Adrenal gland (tissue), 12 donors: ENCODE data around the gene DNASE1L3. TPM values are rescaled to one million over a fixed set of nuclear protein-coding genes. Genes with fewer than 3 reads are reported as not detected.

ENCODE experiments used
- DNase-seq, 7 donors: peaks; one replicate each; pipeline ENCODE4 v3.0.0-alpha.2; 2019 to 2020
- H3K27ac ChIP-seq, 5 donors: fragments of 200-600 bp; sonication (generic) in 4 of 5; 1 replicate in 3 of 5; 2 replicates in 2 of 5; pipeline versions ENCODE4 v1.5.1 to v1.8.0; 2016 to 2020; ENCODE audit warnings: mild to moderate bottlenecking in 1 of 5
- H3K27me3 ChIP-seq: fragments of 200-600 bp; 2 replicates; pipeline ENCODE4 v1.8.0; 2021
- H3K36me3 ChIP-seq, 2 donors: fragments of 200-600 bp; replicated peaks in 1 of 2; 1 replicate in 1 of 2; 2 replicates in 1 of 2; pipeline versions ENCODE4 v1.5.1 to v1.8.0; 2018 to 2022
- H3K4me1 ChIP-seq, 2 donors: fragments of 200-600 bp; replicated peaks in 1 of 2; 1 replicate in 1 of 2; 2 replicates in 1 of 2; pipeline versions ENCODE4 v1.5.1 to v1.8.0; 2018 to 2021
- H3K4me3 ChIP-seq, 4 donors: fragments of 200-600 bp; sonication (generic) in 3 of 4; one replicate each; pipeline ENCODE4 v1.5.1; 2016 to 2018
- H3K9me3 ChIP-seq, 3 donors: fragments of 200-600 bp; sonication (generic) in 1 of 3; replicated peaks in 1 of 3; 1 replicate in 2 of 3; 2 replicates in 1 of 3; pipeline versions ENCODE4 v1.5.1 to v1.8.0; 2016 to 2021
- CTCF ChIP-seq, 6 experiments: fragments of 450-650 bp in 4 of 6; fragments of 200-600 bp in 2 of 6; sonication (generic) in 1 of 6; IDR thresholded peaks; 1 replicate in 5 of 6; 2 replicates in 1 of 6; pipeline versions ENCODE4 v1.5.1 to v1.8.0; 2016 to 2021; ENCODE audit warnings: antibody characterized with exemption in 6 of 6, mild to moderate bottlenecking in 2 of 6, moderate library complexity in 1 of 6
- POLR2A ChIP-seq, 2 donors: fragments of 450-650 bp; IDR thresholded peaks; one replicate each; pipeline ENCODE4 v1.6.1; 2017; ENCODE audit warnings: antibody characterized with exemption in 2 of 2, mild to moderate bottlenecking in 2 of 2, moderate library complexity in 1 of 2
- WGBS, 4 donors: extraction: QIAGEN DNeasy Blood & Tissue Kit in 2 of 4; methylation state at CpG; one replicate each; pipeline versions ENCODE4 v1.1.5 to v1.1.7; 2013 to 2017; 5-methylcytosine and 5-hydroxymethylcytosine counted together
- intact Hi-C, 2 donors: fragments of 100-400 bp; cut with DNase I; formaldehyde crosslinking; loops; one replicate each; pipeline versions ENCODE4 v1.14.1 to v1.15.0; 2022 to 2023
- polyA plus RNA-seq, 3 donors: library from polyadenylated mRNA; stranded (reverse); fragments of 200-250 nt in 2 of 3; fragments of 350-450 nt in 1 of 3; fragmentation: Illumina TruSeq in 1 of 3; extraction: RNeasy Lipid Tissue Mini Kit (QIAGEN cat#74804) in 1 of 3; gene quantifications; one replicate each; pipeline ENCODE4 v1.2.3, GENCODE V29; 2013 to 2014
- total RNA-seq, 9 donors: library from RNA; depleted of rRNA in 4 of 9; stranded (reverse); fragments of >200 nt in 4 of 9; fragments of 120-200 nt in 1 of 9; fragmentation: NEBNext Ultra II Directional in 1 of 9; extraction: Animal tissue kit (Norgen Biotek cat#: 25700) in 1 of 9; gene quantifications; one replicate each; pipeline versions ENCODE4 v1.1.0 to v1.2.4, GENCODE V29; 2013 to 2023
- donor health status: healthy with polysubstance abuse.
- donor health status: Bipolar disorder and iron deficiency.
- donor health status: DM: yes; HTN: yes; CAD: no.
- donor health status: DM: no; HTN: no; CAD: no.
- donor health status: DM: no; HTN: no; CAD: no.
- donor health status: DM: yes; HTN: yes; CAD: no.

DNASE1L3 gene
- total and polyA plus RNA-seq, 12 donors = 23.8 to 83.9 (median 55.3) TPM

- Histone ChIP-seq H3K27me3 (no peaks in the 10 kb centered on the region), H3K27ac (no peak overlapping the region), H3K9me3 (no peaks in the 10 kb centered on the region), H3K36me3 (no peaks in the 10 kb centered on the region), H3K4me3 (no peak overlapping the region), H3K4me1 (no peaks in the 10 kb centered on the region)
- TF ChIP-seq POLR2A (IDR thresholded peaks at IDR 0.05) (no peak), CTCF (IDR thresholded peaks at IDR 0.05) (no peak)
- intact Hi-C loops = no loop called here
- DNase-seq = no peak
- WGBS, 4 donors = 80 to 92% (median 85%) methylated on average over 4 of the region's 4 CpGs
Observed at GRCh38 chr3:58190882-58191281, 19.9 kb downstream of the DNASE1L3 start.

GRCh38 chr3:58190291-58190690 lies 20.5 kb downstream of the DNASE1L3 start:
- no peak for DNase-seq
- Histone ChIP-seq H3K4me3 (no peak overlapping the region), H3K27ac (no peak overlapping the region), H3K4me1 (no peaks in the 10 kb centered on the region), H3K27me3 (no peaks in the 10 kb centered on the region), H3K9me3 (no peaks in the 10 kb centered on the region), H3K36me3 (no peaks in the 10 kb centered on the region)
- 81 to 96% (median 93%) methylated on average over 4 of the region's 4 CpGs for WGBS, 4 donors
- intact Hi-C loops = no loop called here
- TF ChIP-seq POLR2A (IDR thresholded peaks at IDR 0.05) = no peak
- TF ChIP-seq CTCF (IDR thresholded peaks at IDR 0.05) = no peak

- DNase-seq = no peak
Observed at GRCh38 chr3:58189691-58190090, 21.1 kb downstream of the DNASE1L3 start.

GRCh38 chr3:58188921-58189451 lies 21.8 kb downstream of the DNASE1L3 start:
- Histone ChIP-seq H3K36me3 (no peaks in the 10 kb centered on the region), H3K27me3 (no peaks in the 10 kb centered on the region), H3K4me1 (no peaks in the 10 kb centered on the region), H3K4me3 (no peak overlapping the region), H3K27ac (peak overlapping the region in 1 of 5 donors; percentile 45), H3K9me3 (no peaks in the 10 kb centered on the region)
- intact Hi-C loops = loop anchor here in 1 of 2 donors (2.0 to 10.0 kb wide), 2 partner anchors 110 to 226 kb away; no protein-coding TSS in a partner anchor
- peak in 2 of 7 donors; percentile 36 to 73 for DNase-seq
- TF ChIP-seq CTCF (IDR thresholded peaks at IDR 0.05) (no peak), POLR2A (IDR thresholded peaks at IDR 0.05) (no peak)
- WGBS, 4 donors = 65 to 80% (median 72%) methylated on average over 6 to 10 of the region's 10 CpGs

More at GRCh38 chr3:58189691-58190090, 21.1 kb downstream of the DNASE1L3 start:
- H3K9me3 ChIP-seq = no peaks in the 10 kb centered on the region
- no peaks in the 10 kb centered on the region for H3K4me1 ChIP-seq
- no peaks in the 10 kb centered on the region for H3K36me3 ChIP-seq
- 73 to 81% (median 75%) methylated on average over 5 of the region's 5 CpGs for WGBS, 4 donors
- H3K27me3 ChIP-seq = no peaks in the 10 kb centered on the region
- TF ChIP-seq CTCF (IDR thresholded peaks at IDR 0.05) (no peak), POLR2A (IDR thresholded peaks at IDR 0.05) (no peak)
- no peak overlapping the region for H3K27ac ChIP-seq
- intact Hi-C loops = loop anchor here in 1 of 2 donors (2.0 to 10.0 kb wide), 2 partner anchors 109 to 225 kb away; no protein-coding TSS in a partner anchor
- no peak overlapping the region for H3K4me3 ChIP-seq
